ENCODE data around the gene TSHZ2.

DNA sequence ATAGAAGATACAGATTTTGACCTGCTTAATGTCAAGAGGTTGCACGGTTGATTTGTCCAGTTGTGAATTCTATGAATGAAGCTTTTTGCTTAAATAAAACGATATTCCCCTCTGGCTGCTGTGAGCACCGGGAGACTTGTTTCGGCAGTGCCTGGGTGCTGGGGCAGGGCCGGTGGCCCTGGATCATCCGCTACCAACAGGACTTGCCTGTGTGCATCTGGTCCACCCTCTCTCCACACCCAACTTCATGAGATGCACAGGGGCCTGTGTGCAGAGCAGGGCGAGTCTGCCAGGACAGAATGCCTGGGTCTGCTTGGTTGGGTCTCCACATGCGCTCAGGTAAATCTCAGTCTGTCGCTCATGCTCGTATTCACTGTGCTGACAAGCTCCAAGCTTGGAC, 65.5 kb downstream of the TSHZ2 start:
- TF ChIP-seq, protein P1, sequence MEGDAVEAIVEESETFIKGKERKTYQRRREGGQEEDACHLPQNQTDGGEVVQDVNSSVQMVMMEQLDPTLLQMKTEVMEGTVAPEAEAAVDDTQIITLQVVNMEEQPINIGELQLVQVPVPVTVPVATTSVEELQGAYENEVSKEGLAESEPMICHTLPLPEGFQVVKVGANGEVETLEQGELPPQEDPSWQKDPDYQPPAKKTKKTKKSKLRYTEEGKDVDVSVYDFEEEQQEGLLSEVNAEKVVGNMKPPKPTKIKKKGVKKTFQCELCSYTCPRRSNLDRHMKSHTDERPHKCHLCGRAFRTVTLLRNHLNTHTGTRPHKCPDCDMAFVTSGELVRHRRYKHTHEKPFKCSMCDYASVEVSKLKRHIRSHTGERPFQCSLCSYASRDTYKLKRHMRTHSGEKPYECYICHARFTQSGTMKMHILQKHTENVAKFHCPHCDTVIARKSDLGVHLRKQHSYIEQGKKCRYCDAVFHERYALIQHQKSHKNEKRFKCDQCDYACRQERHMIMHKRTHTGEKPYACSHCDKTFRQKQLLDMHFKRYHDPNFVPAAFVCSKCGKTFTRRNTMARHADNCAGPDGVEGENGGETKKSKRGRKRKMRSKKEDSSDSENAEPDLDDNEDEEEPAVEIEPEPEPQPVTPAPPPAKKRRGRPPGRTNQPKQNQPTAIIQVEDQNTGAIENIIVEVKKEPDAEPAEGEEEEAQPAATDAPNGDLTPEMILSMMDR (IDR thresholded peaks at IDR 0.05): no peak
- no peak for TF ChIP-seq POLR2AphosphoS5 (IDR thresholded peaks at IDR 0.05; ENCODE audit: insufficient read depth in 1 of 2, low read depth in 1 of 2)

All from vagina (tissue), 2 donors.